SK-N-SH (cell line): Measurements from ENCODE around the gene ABL2. TPM values are rescaled to one million over a fixed set of nuclear protein-coding genes. Genes with fewer than 3 reads are reported as not detected.

Experiments
- CTCF ChIA-PET: fragments of 300-600, 350-600 bp; formaldehyde crosslinking; extraction: SDS; loops from one replicate; lab custom pipeline; 2021; lab: Yijun Ruan, JAX
- POLR2A ChIA-PET: fragments of 350-600 bp; sonication (Branson Sonifier 250); formaldehyde crosslinking; extraction: SDS; loops from one replicate; lab custom pipeline; 2020; ENCODE audit warnings: antibody characterized with exemption, inconsistent platforms; lab: Yijun Ruan, JAX
- DNase-seq: peaks from one replicate; pipeline ENCODE4 v3.0.0; 2012
- H2AFZ ChIP-seq: fragments of 200-600 bp; sonication (generic); 2 replicates; pipeline ENCODE4 v1.8.1; 2016; ENCODE audit warnings: antibody characterized with exemption, mild to moderate bottlenecking, low read depth
- H3F3A ChIP-seq: fragments of 200-600 bp; sonication (generic); replicated peaks from 2 replicates; pipeline ENCODE3; 2016; ENCODE audit warnings: antibody characterized with exemption, mild to moderate bottlenecking; ENCODE audit not compliant: insufficient read depth
- H3K27ac ChIP-seq, 2 experiments: fragments of 200-500 bp in 1 of 2; fragments of 200-600 bp in 1 of 2; sonication (Bioruptor generic) in 1 of 2; sonication (generic), shearing (Covaris generic) in 1 of 2; 2 replicates each; pipeline versions ENCODE4 v1.5.1 to v1.6.1; 2014 to 2016; ENCODE audit warnings: low read depth in 2 of 2, inconsistent platforms in 1 of 2, low read length in 1 of 2, mild to moderate bottlenecking in 1 of 2, mixed read lengths in 1 of 2
- H3K27me3 ChIP-seq: fragments of 200-600 bp; sonication (generic), shearing (Covaris generic); 2 replicates; pipeline ENCODE4 v1.6.1; 2016; ENCODE audit warnings: mixed run types; ENCODE audit not compliant: insufficient read depth
- H3K36me3 ChIP-seq, 2 experiments: fragments of 200-500 bp in 1 of 2; fragments of 200-600 bp in 1 of 2; sonication (Bioruptor generic) in 1 of 2; sonication (generic) in 1 of 2; replicated peaks in 1 of 2; 2 replicates each; pipeline versions ENCODE3 to v1.5.1; 2014 to 2016; ENCODE audit warnings: low read length in 1 of 2, mild to moderate bottlenecking in 1 of 2; ENCODE audit not compliant: insufficient read depth in 2 of 2, control insufficient read depth in 1 of 2
- H3K4me1 ChIP-seq, 2 experiments: fragments of 200-500 bp in 1 of 2; fragments of 200-600 bp in 1 of 2; sonication (Bioruptor generic) in 1 of 2; sonication (generic), shearing (Covaris generic) in 1 of 2; 2 replicates each; pipeline versions ENCODE4 v1.5.1 to v1.6.1; 2014 to 2016; ENCODE audit warnings: low read depth in 1 of 2, low read length in 1 of 2, mixed run types in 1 of 2; ENCODE audit not compliant: insufficient read depth in 2 of 2, control insufficient read depth in 1 of 2
- H3K4me2 ChIP-seq: fragments of 200-600 bp; sonication (generic), shearing (Covaris generic); 2 replicates; pipeline ENCODE4 v1.6.1; 2017; ENCODE audit warnings: mixed run types
- H3K4me3 ChIP-seq, 2 experiments: fragments of 200-500 bp in 1 of 2; fragments of 200-600 bp in 1 of 2; sonication (Bioruptor generic) in 1 of 2; sonication (generic), shearing (Covaris generic) in 1 of 2; 2 replicates each; pipeline versions ENCODE4 v1.5.1 to v1.8.1; 2014 to 2016; ENCODE audit warnings: low read depth in 2 of 2, inconsistent platforms in 1 of 2, low read length in 1 of 2, mild to moderate bottlenecking in 1 of 2, mixed read lengths in 1 of 2, moderate library complexity in 1 of 2
- H3K79me2 ChIP-seq: fragments of 200-600 bp; sonication (generic); 2 replicates; pipeline ENCODE4 v1.8.1; 2017; ENCODE audit warnings: mild to moderate bottlenecking; ENCODE audit not compliant: insufficient read depth
- H3K9ac ChIP-seq: fragments of 200-600 bp; sonication (generic); 2 replicates; pipeline ENCODE4 v1.6.1; 2017; ENCODE audit warnings: mixed run types
- H3K9me2 ChIP-seq: fragments of 200-600 bp; sonication (generic); 2 replicates; pipeline ENCODE4 v1.6.1; 2017; ENCODE audit warnings: mixed run types
- H3K9me3 ChIP-seq: fragments of 200-600 bp; sonication (generic); 2 replicates; pipeline ENCODE4 v1.6.1; 2017; ENCODE audit warnings: mixed run types, mild to moderate bottlenecking, moderate library complexity
- H4K20me1 ChIP-seq: fragments of 200-600 bp; sonication (generic); 2 replicates; pipeline ENCODE4 v1.6.1; 2017; ENCODE audit warnings: mild to moderate bottlenecking, mixed run types; ENCODE audit not compliant: insufficient read depth
- EZH2phosphoT487 ChIP-seq: fragments of 200-600 bp; sonication (generic); IDR thresholded peaks from 2 replicates; pipeline ENCODE4 v1.6.1; 2017; ENCODE audit warnings: low read depth, mixed run types, mild to moderate bottlenecking, antibody characterized with exemption, moderate library complexity, borderline replicate concordance
- FOSL2 ChIP-seq: IDR thresholded peaks from 2 replicates; pipeline ENCODE4 v1.4.0; 2012; ENCODE audit warnings: low read depth, mild to moderate bottlenecking, moderate library complexity, borderline replicate concordance
- FOXM1 ChIP-seq: IDR thresholded peaks from 2 replicates; pipeline ENCODE4 v1.4.0; 2012; ENCODE audit warnings: low read depth, mild to moderate bottlenecking
- GABPA ChIP-seq: IDR thresholded peaks from 2 replicates; pipeline ENCODE4 v1.4.0; 2012; ENCODE audit warnings: low read depth, mild to moderate bottlenecking
- JUND ChIP-seq: IDR thresholded peaks from 2 replicates; pipeline ENCODE4 v1.4.0; 2012
- NFIC ChIP-seq: IDR thresholded peaks from 2 replicates; pipeline ENCODE4 v1.4.0; 2012; ENCODE audit warnings: borderline replicate concordance
- POLR2AphosphoS5 ChIP-seq: IDR thresholded peaks from 2 replicates; pipeline ENCODE4 v1.6.1; 2012; ENCODE audit warnings: low read depth, low read length
- RAD21 ChIP-seq: IDR thresholded peaks from 2 replicates; pipeline ENCODE4 v1.6.1; 2012; ENCODE audit warnings: mild to moderate bottlenecking, low read length
- RCOR1 ChIP-seq: fragments of 150-350 bp; IDR thresholded peaks from 2 replicates; pipeline ENCODE4 v1.6.1; 2017; ENCODE audit warnings: antibody characterized with exemption, low read length
- REST ChIP-seq: IDR thresholded peaks from 2 replicates; pipeline ENCODE4 v1.6.1; 2012; ENCODE audit warnings: mild to moderate bottlenecking, low read depth, low read length, moderate library complexity
- RFX5 ChIP-seq: IDR thresholded peaks from 2 replicates; pipeline ENCODE4 v1.6.1; 2012; ENCODE audit warnings: mild to moderate bottlenecking, improper control_type of control experiment, low read length
- RXRA ChIP-seq: IDR thresholded peaks from 2 replicates; pipeline ENCODE4 v1.4.0; 2012; ENCODE audit warnings: low read depth, mild to moderate bottlenecking, borderline replicate concordance
- TCF12 ChIP-seq: IDR thresholded peaks from 2 replicates; pipeline ENCODE4 v1.4.0; 2012
- TEAD4 ChIP-seq: IDR thresholded peaks from 2 replicates; pipeline ENCODE4 v1.4.0; 2012; ENCODE audit warnings: mild to moderate bottlenecking, borderline replicate concordance; ENCODE audit not compliant: insufficient read depth
- WGBS: methylation state at CpG from one replicate; pipeline ENCODE4 v1.1.6; 2017; ENCODE audit warnings: low lambda C conversion rate; 5-methylcytosine and 5-hydroxymethylcytosine counted together
- polyA plus RNA-seq, 3 experiments: library from polyadenylated mRNA; depleted of rRNA; stranded (reverse); fragments of >200 nt; gene quantifications; 2 replicates each; pipeline ENCODE4 v1.2.3, GENCODE V29; 2012

Gene ABL2
- polyA plus RNA-seq, 1 of the 3 experiments (the other 2 are of a cell fraction): 7.5 TPM

DNA sequence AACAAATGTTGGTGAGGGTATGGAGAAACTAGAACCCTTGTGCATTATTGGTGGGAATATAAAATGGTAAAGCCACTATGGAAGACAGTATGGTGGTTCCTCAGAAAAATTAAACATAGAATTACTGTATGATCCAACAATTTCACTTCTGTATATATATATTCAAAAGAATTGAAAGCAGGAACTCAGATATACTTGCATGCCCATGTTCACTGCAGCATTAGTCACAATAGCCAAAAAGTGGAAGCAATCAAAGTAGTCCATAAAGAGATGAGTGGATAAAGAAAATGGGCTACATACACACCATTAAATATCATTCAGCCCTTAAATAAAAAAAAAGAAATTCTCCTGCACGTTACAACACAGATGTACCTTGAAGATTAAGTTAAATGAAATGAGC lies 34.1 kb downstream of the ABL2 start:
- DNase-seq: no peak
- ChIA-PET POLR2A (no interaction called here), CTCF (interaction anchor here (0.9 to 1.2 kb wide), 2 partner anchors 12 to 192 kb away, joined by 3 read pairs; no protein-coding TSS in a partner anchor)
- TF ChIP-seq POLR2AphosphoS5: no peak
- no peak for TF ChIP-seq RAD21
- TF ChIP-seq RXRA: no peak
- TF ChIP-seq RCOR1: no peak
- no peak for TF ChIP-seq JUND
- TF ChIP-seq GABPA: no peak
- no peak for TF ChIP-seq EZH2phosphoT487
- TF ChIP-seq TCF12: no peak
- TF ChIP-seq NFIC: no peak
- TF ChIP-seq REST: no peak
- no peak for TF ChIP-seq RFX5
- no peak for TF ChIP-seq FOSL2
- TF ChIP-seq FOXM1: no peak
- H3K4me3 ChIP-seq: no peak overlapping the region
- H3K27ac ChIP-seq: no peak overlapping the region
- no peaks in the 10 kb centered on the region for H3K9me2 ChIP-seq
- 86% methylated on average over 1 of the region's 1 CpG for WGBS
- H3K79me2 ChIP-seq: peaks cover 95% of the 10 kb centered on the region
- H3K4me2 ChIP-seq: no peak overlapping the region
- no peaks in the 10 kb centered on the region; a peak in 1 of 4 replicates for H3K4me1 ChIP-seq
- H3K36me3 ChIP-seq: peaks cover 0 to 4% of the 10 kb centered on the region in 2 experiments
- H3K9ac ChIP-seq: no peak overlapping the region
- no peaks in the 10 kb centered on the region for H3K9me3 ChIP-seq
- no peaks in the 10 kb centered on the region for H3K27me3 ChIP-seq
- H3F3A ChIP-seq: no peaks in the 10 kb centered on the region
- no peak overlapping the region for H2AFZ ChIP-seq
- no peaks in the 10 kb centered on the region for H4K20me1 ChIP-seq

GRCh38 chr1:179194068-179194537 lies 35.4 kb downstream of the ABL2 start:
- no peaks in the 10 kb centered on the region for H3F3A ChIP-seq
- no peak for DNase-seq
- POLR2A ChIA-PET: no interaction called here
- no peaks in the 10 kb centered on the region for H3K9me2 ChIP-seq
- peaks cover 0 to 4% of the 10 kb centered on the region in 2 experiments for H3K36me3 ChIP-seq
- H4K20me1 ChIP-seq: no peaks in the 10 kb centered on the region
- H2AFZ ChIP-seq: no peak overlapping the region
- 57% methylated on average over 2 of the region's 2 CpGs for WGBS
- no peak for TF ChIP-seq FOSL2
- no peak for TF ChIP-seq TEAD4
- TF ChIP-seq JUND: no peak
- H3K9ac ChIP-seq: no peak overlapping the region
- no peaks in the 10 kb centered on the region; a peak in 1 of 4 replicates for H3K4me1 ChIP-seq
- no peak overlapping the region for H3K27ac ChIP-seq
- no peaks in the 10 kb centered on the region for H3K9me3 ChIP-seq
- H3K79me2 ChIP-seq: peaks cover 97% of the 10 kb centered on the region
- CTCF ChIA-PET: interaction anchor here (0.9 to 1.2 kb wide), 5 partner anchors 12 to 112 kb away, joined by 3 to 5 read pairs (median 3); partner anchors contain the start of gene TOR3A
- no peak overlapping the region for H3K4me3 ChIP-seq
- H3K4me2 ChIP-seq: no peak overlapping the region
- H3K27me3 ChIP-seq: no peaks in the 10 kb centered on the region
